OCI-LY1 (cell line): Measurements from ENCODE around the gene ERBB4.

Experiments
- H2AFZ ChIP-seq: fragments of 200-600 bp; sonication (generic), shearing (Covaris generic); 2 replicates; pipeline ENCODE4 v1.6.0; 2014; ENCODE audit warnings: antibody characterized with exemption, mild to moderate bottlenecking, low read length
- H3F3A ChIP-seq: fragments of 200-600 bp; sonication (generic), shearing (Covaris generic); 2 replicates; pipeline ENCODE4 v1.6.0; 2014; ENCODE audit warnings: mild to moderate bottlenecking, antibody characterized with exemption, low read length, moderate library complexity; ENCODE audit not compliant: insufficient read depth
- H3K27ac ChIP-seq: fragments of 200-600 bp; sonication (generic); 2 replicates; pipeline ENCODE4 v1.5.1; 2014; ENCODE audit warnings: low read length, mixed run types, mild to moderate bottlenecking, low read depth; ENCODE audit not compliant: poor library complexity, severe bottlenecking
- H3K27me3 ChIP-seq: fragments of 200-600 bp; sonication (generic); 2 replicates; pipeline ENCODE4 v1.6.0; 2014; ENCODE audit warnings: antibody characterized with exemption, mild to moderate bottlenecking, low read length, moderate library complexity; ENCODE audit not compliant: insufficient read depth
- H3K36me3 ChIP-seq: fragments of 200-600 bp; sonication (generic); 2 replicates; pipeline ENCODE4 v1.6.1; 2014; ENCODE audit warnings: mild to moderate bottlenecking, antibody characterized with exemption, low read length, moderate library complexity, mixed read lengths; ENCODE audit not compliant: insufficient read depth
- H3K4me1 ChIP-seq: fragments of 200-600 bp; sonication (generic); 2 replicates; pipeline ENCODE4 v1.5.1; 2014; ENCODE audit warnings: mild to moderate bottlenecking, low read length, moderate library complexity; ENCODE audit not compliant: insufficient read depth, severe bottlenecking
- H3K4me2 ChIP-seq: fragments of 200-600 bp; sonication (generic), shearing (Covaris generic); 2 replicates; pipeline ENCODE4 v1.6.1; 2014; ENCODE audit warnings: low read length
- H3K4me3 ChIP-seq: fragments of 200-600 bp; sonication (generic); 2 replicates; pipeline ENCODE4 v1.5.1; 2014; ENCODE audit warnings: low read length, low read depth, mild to moderate bottlenecking, mixed read lengths; ENCODE audit not compliant: poor library complexity, severe bottlenecking
- H3K79me2 ChIP-seq: fragments of 200-600 bp; shearing (Covaris generic); 2 replicates; pipeline ENCODE4 v1.6.1; 2016; ENCODE audit warnings: mixed run types, low read length, mixed read lengths; ENCODE audit not compliant: insufficient read depth
- H3K9ac ChIP-seq: fragments of 200-600 bp; sonication (generic), shearing (Covaris generic); 2 replicates; pipeline ENCODE4 v1.6.1; 2014; ENCODE audit warnings: mild to moderate bottlenecking, low read length, mixed read lengths
- H3K9me2 ChIP-seq: fragments of 200-600 bp; sonication (generic), shearing (Covaris generic); 2 replicates; pipeline ENCODE4 v1.6.1; 2014; ENCODE audit warnings: low read depth, mild to moderate bottlenecking, low read length, mixed read lengths
- H3K9me3 ChIP-seq: fragments of 200-600 bp; shearing (Covaris generic); 2 replicates; pipeline ENCODE4 v1.6.1; 2014; ENCODE audit warnings: low read length, mixed read lengths
- H4K20me1 ChIP-seq: fragments of 200-600 bp; sonication (generic), shearing (Covaris generic); 2 replicates; pipeline ENCODE4 v1.6.0; 2016; ENCODE audit warnings: mild to moderate bottlenecking, low read length; ENCODE audit not compliant: insufficient read depth
- EZH2 ChIP-seq: fragments of 200-600 bp; sonication (generic), shearing (Covaris generic); IDR thresholded peaks from 2 replicates; pipeline ENCODE4 v1.8.0; 2017; ENCODE audit warnings: borderline replicate concordance, mixed run types, mild to moderate bottlenecking, antibody characterized with exemption, low read length, moderate library complexity, mixed read lengths
- TF ChIP-seq, protein P1 (sequence below): fragments of 200-600 bp; sonication (generic), shearing (Covaris generic); IDR thresholded peaks from 2 replicates; pipeline ENCODE4 v1.5.1; 2017; ENCODE audit warnings: mild to moderate bottlenecking, antibody characterized with exemption, low read length, moderate library complexity, mixed read lengths

The ERBB4 gene

GRCh38 chr2:211591426-211591825, 947.2 kb downstream of the ERBB4 start:
- Histone ChIP-seq H3F3A (no peaks in the 10 kb centered on the region), H3K9ac (no peak overlapping the region), H3K79me2 (no peaks in the 10 kb centered on the region), H3K27ac (no peak overlapping the region), H2AFZ (no peak overlapping the region), H3K4me3 (no peak overlapping the region), H3K27me3 (no peaks in the 10 kb centered on the region), H3K4me1 (peaks cover 9% of the 10 kb centered on the region), H3K9me3 (no peaks in the 10 kb centered on the region), H3K9me2 (no peaks in the 10 kb centered on the region), H3K4me2 (no peak overlapping the region), H3K36me3 (no peaks in the 10 kb centered on the region), H4K20me1 (no peaks in the 10 kb centered on the region)
- TF ChIP-seq EZH2 = no peak
- TF ChIP-seq, protein P1, sequence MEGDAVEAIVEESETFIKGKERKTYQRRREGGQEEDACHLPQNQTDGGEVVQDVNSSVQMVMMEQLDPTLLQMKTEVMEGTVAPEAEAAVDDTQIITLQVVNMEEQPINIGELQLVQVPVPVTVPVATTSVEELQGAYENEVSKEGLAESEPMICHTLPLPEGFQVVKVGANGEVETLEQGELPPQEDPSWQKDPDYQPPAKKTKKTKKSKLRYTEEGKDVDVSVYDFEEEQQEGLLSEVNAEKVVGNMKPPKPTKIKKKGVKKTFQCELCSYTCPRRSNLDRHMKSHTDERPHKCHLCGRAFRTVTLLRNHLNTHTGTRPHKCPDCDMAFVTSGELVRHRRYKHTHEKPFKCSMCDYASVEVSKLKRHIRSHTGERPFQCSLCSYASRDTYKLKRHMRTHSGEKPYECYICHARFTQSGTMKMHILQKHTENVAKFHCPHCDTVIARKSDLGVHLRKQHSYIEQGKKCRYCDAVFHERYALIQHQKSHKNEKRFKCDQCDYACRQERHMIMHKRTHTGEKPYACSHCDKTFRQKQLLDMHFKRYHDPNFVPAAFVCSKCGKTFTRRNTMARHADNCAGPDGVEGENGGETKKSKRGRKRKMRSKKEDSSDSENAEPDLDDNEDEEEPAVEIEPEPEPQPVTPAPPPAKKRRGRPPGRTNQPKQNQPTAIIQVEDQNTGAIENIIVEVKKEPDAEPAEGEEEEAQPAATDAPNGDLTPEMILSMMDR = no peak

- no peaks in the 10 kb centered on the region for H3K4me1 ChIP-seq
- no peak overlapping the region for H2AFZ ChIP-seq
- no peaks in the 10 kb centered on the region for H3K36me3 ChIP-seq
- H3K9me3 ChIP-seq = peaks cover 11% of the 10 kb centered on the region; the same call in 1 of the 2 replicates
- no peak for TF ChIP-seq EZH2
- TF ChIP-seq, protein P1 = no peak
- no peak overlapping the region for H3K27ac ChIP-seq
- no peaks in the 10 kb centered on the region for H4K20me1 ChIP-seq
- no peak overlapping the region for H3K4me3 ChIP-seq
- no peaks in the 10 kb centered on the region for H3K79me2 ChIP-seq
- H3K27me3 ChIP-seq = no peaks in the 10 kb centered on the region
- no peak overlapping the region for H3K4me2 ChIP-seq
- no peak overlapping the region for H3K9ac ChIP-seq
- H3F3A ChIP-seq = no peaks in the 10 kb centered on the region
- H3K9me2 ChIP-seq = no peaks in the 10 kb centered on the region
These were observed 970.2 kb downstream of the ERBB4 start for GRCh38 chr2:211568439-211568838.

DNA sequence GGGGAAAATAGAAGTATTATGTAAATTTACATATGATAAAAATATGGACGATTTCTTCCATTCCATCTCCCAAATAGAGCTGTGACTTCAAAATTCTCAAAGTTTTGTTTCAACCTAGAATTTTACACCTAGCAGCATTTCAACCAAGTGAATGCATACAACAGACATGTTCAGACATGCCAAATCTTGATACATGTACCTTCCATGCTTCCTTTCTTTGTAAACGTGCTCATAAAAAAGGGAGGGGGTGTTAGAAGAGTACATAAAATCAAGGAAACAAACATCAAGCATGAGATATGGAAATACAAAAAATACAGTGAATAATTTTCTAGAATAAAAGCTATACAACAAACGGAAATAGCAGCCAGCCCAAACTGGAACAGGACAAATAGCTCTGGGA, 974.2 kb downstream of the ERBB4 start:
- H3K9ac ChIP-seq = no peak overlapping the region
- no peaks in the 10 kb centered on the region for H3F3A ChIP-seq
- no peak overlapping the region for H3K4me2 ChIP-seq
- no peak overlapping the region for H2AFZ ChIP-seq
- no peaks in the 10 kb centered on the region for H3K79me2 ChIP-seq
- no peaks in the 10 kb centered on the region for H3K4me1 ChIP-seq
- H3K27me3 ChIP-seq = no peaks in the 10 kb centered on the region
- H4K20me1 ChIP-seq = no peaks in the 10 kb centered on the region
- H3K4me3 ChIP-seq = no peak overlapping the region
- peaks cover 14% of the 10 kb centered on the region; the same call in 1 of the 2 replicates for H3K9me3 ChIP-seq
- H3K9me2 ChIP-seq = no peaks in the 10 kb centered on the region
- no peak overlapping the region for H3K27ac ChIP-seq
- TF ChIP-seq, protein P1 = no peak
- no peak for TF ChIP-seq EZH2
- no peaks in the 10 kb centered on the region for H3K36me3 ChIP-seq
